AG09309 (cell line): Measurements from ENCODE around the gene VEPH1.

Experiments used
- DNase-seq: peaks from one replicate; pipeline ENCODE4 v3.0.0-alpha.2; 2010; ENCODE audit warnings: low read depth
- H3K4me3 ChIP-seq: 2 replicates; pipeline ENCODE4 v1.5.1; 2011; ENCODE audit warnings: mild to moderate bottlenecking, low read depth, low read length, moderate library complexity; ENCODE audit not compliant: control insufficient read depth
- TF ChIP-seq, protein P1 (sequence below): IDR thresholded peaks from 2 replicates; pipeline ENCODE4 v1.5.1; 2011; ENCODE audit warnings: mild to moderate bottlenecking, low read depth, low read length, inconsistent platforms; ENCODE audit not compliant: insufficient read depth, control insufficient read depth; ENCODE audit errors: missing control alignments

Gene VEPH1

DNA sequence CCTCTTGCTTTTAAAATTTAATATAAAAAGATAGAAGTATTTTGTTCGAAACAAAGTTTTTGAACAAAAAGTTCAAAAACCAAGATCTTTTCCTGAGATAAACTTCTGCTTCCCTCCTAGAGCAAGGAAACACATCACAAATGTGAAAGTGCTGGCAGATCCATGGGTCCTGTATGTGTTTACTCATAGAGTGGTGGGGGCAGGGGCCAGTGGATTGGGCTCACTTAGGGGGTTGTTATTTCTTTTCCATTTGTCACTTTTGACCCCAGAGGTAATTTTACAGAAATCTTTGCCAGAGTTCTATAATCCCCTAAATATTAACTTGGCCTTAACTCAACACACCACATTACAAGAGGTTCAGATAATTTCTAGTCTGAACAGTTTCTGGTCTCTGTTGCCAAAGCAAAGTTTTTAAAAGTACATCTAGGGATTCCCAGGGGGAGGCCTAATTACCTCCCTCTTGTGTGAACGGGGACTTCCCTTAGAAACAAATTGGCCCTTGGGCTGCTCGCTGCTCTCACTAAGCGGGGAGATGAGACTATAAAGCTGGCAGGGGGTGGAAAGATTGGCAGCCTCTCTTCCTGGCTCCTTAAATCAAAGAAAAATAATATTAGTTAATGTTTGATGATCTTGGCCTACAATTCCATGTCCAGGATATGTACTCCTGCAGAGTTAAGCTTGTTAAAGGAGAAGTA is 133.3 kb downstream of the VEPH1 start:
- H3K4me3 ChIP-seq: no peak overlapping the region
- TF ChIP-seq, protein P1, sequence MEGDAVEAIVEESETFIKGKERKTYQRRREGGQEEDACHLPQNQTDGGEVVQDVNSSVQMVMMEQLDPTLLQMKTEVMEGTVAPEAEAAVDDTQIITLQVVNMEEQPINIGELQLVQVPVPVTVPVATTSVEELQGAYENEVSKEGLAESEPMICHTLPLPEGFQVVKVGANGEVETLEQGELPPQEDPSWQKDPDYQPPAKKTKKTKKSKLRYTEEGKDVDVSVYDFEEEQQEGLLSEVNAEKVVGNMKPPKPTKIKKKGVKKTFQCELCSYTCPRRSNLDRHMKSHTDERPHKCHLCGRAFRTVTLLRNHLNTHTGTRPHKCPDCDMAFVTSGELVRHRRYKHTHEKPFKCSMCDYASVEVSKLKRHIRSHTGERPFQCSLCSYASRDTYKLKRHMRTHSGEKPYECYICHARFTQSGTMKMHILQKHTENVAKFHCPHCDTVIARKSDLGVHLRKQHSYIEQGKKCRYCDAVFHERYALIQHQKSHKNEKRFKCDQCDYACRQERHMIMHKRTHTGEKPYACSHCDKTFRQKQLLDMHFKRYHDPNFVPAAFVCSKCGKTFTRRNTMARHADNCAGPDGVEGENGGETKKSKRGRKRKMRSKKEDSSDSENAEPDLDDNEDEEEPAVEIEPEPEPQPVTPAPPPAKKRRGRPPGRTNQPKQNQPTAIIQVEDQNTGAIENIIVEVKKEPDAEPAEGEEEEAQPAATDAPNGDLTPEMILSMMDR: no peak
- no peak for DNase-seq

DNA sequence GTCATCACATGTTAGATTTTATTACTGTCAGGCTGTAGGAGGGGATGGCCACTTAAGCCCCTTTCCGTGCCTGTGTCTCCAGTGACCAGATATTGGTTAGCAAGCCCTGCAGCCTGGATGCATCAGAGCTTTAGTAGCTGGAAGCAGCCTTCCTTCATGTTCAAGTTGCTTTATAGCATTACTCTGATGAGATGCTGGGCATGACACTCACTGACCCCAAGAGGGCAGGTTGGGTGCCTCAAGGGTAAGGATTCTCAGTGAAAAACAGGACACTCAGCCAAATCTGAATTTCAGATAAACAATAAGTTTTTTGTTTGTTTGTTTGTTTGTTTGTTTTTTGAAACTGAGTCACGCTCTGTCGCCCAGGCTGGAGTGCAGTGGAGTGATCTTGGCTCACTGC is 135.0 kb downstream of the VEPH1 start:
- TF ChIP-seq, protein P1: no peak
- no peak for DNase-seq
- H3K4me3 ChIP-seq: no peak overlapping the region

DNA sequence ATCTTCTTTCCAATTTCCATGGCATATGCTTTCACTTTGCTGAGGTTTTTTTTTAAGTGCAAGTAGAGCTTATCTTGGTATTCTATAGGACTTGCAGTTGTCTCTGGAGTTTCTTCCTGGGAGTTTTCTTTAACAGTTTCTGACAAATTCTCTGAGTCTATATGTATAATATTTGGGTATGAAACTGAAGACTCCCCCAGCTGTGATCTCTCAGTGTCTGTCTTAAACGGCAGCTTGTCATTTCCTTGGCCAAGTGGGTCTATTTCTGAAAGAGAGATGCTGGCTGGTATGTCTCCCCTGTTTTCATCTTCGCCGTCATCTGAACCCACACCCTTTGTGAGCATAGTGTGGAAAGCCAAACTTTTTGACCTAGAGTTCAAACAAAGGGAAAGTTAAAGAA is 139.8 kb downstream of the VEPH1 start:
- H3K4me3 ChIP-seq: no peak overlapping the region
- TF ChIP-seq, protein P1: no peak
- no peak for DNase-seq

DNA sequence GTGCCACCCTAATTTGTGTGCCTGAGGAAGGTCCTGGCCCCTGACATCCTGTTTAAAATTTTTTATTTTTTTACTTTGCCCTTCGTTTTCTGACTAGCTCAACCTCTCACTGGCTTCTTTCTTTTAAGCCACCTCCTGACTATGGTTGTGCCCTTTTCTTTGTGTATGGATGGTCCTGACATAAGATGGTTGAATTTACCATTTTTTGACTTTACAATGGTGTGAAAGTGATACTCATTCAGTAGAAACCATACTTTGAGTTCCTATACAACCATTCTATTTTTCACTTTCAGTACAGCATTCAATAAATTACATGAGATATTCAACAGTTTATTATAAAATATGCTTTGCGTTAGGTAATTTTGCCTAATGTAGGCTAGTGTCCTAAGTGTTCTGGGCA is 140.9 kb downstream of the VEPH1 start:
- TF ChIP-seq, protein P1: no peak
- no peak overlapping the region for H3K4me3 ChIP-seq
- no peak for DNase-seq

DNA sequence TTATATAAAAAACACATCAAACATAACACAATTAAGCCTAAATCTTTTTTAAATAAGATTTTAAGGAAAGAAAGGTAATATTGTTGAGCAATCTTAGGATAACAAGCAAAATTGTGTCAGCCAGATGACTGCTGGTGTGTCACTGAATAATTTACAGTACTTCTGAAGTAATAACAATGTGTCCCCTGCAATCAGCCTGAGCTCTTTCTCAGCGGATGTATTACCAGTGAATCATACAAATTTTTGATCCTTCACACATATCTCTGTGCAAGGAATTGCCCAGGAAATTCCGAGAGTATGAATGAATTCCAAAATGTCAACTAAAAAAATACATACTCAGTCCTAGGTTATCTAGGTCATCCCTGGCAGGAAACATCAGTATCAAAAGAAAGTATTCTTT is 143.2 kb downstream of the VEPH1 start:
- TF ChIP-seq, protein P1: no peak
- H3K4me3 ChIP-seq: no peak overlapping the region
- peak; percentile 79 for DNase-seq

DNA sequence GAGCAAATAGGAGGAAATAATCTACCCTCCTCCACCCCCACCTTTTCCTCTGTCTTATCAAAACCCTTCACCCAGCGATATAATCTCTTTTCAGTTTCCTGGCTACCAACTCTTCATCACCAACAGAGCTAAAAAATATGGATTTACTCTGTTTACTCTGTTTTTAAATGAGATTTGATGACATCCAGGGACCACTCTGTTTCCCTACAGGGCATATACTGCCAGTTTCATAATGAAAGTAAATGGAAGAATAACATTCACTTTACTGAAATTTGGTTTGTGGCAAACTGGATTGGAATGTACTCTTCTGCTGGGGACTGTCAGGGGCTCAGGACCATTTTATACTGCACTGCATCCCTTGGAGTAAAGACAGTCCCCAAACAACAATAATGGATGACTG is 146.7 kb downstream of the VEPH1 start:
- DNase-seq: no peak
- no peak overlapping the region for H3K4me3 ChIP-seq
- TF ChIP-seq, protein P1: no peak
